ENCODE data around the gene CAMK2A. TPM values are rescaled to one million over a fixed set of nuclear protein-coding genes. Genes with fewer than 3 reads are reported as not detected.

CAMK2A gene
- total RNA-seq, 1 experiment from 2014 or later: 0.17 TPM

DNA sequence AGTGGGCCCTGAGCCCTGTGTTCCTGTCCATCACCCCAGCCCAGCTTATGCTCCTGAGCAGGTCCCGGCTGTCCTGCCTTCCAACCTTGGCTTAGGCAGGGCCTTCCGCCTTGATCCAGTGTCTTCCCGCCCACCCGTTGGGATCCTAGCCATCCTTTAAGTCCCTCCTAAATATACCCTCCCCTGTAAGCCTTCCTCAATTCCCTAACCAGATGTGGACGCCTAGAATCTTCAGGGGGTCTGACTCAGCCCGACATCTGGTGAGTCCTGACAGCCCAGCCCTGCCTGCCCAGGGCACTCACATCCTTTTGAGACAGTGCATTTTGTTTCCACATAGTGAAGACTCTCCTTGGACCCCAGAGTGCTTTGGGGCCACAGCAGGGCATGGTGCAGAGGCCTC, 76.0 kb downstream of the CAMK2A start:
- DNase-seq (ENCODE audit: low read depth): no peak

DNA sequence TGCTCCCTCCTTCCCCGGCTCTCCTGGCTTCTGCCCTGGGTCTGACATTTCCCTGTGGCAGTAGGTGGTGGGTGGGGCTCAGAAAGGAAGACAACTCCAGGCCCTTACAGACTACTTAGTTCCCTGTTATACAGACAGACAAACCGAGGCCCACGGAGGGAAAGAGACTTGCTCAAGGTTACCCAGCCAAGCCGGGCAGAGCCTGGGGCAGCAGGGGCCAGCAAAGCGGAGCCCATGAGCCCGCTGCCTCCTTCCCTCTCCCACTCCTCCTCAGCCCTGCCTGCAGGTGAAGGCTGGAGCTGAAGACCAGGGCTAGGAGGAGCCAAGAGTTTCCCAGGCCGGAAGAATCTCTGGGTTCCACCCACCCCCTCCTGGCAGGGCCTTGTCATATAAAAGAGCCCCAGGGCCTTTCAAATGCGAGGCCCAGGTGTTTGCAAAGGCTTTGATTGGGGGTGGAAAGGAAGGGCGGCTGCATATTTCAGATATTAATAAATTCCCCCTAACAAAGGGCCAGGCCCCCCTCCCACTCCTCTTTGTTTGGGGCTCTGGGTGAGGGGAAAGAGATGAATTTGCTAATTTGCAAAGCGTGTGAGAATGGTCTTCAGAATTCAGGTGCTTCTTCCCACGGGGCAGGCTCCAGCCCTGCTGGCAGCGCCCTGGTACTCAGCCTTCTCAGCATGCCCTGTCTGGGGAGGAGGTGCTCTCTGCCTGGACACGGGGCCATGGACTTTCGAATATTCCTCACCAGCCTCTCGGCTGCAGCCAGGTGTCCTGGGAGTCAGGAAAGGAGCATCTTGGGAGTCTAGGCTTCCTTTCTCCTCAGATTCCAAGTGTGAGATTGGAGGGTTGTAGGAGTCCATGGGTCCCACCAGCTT, 78.2 kb downstream of the CAMK2A start:
- no peak for DNase-seq (ENCODE audit: low read depth)

DNA sequence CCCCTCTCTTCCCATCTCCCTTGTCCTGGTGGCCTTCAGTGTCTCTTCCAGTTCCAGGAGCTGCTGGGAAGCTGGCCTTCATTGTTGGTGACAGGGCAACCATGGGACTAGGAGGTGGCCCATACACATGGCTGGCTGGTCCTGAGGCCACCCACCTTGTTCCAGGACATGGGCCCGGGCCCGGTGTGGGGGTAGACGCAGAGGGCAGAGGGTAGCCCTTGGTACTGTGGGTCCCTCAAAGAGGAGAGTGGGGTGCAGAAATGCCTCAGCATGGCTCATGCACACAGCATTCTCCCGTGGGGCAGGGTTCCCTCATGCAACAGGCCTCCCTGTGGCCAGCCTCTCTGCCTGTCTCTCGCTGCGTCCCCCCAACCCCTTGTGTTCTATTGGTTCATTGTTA, 78.9 kb downstream of the CAMK2A start:
- DNase-seq (ENCODE audit: low read depth): no peak

DNA sequence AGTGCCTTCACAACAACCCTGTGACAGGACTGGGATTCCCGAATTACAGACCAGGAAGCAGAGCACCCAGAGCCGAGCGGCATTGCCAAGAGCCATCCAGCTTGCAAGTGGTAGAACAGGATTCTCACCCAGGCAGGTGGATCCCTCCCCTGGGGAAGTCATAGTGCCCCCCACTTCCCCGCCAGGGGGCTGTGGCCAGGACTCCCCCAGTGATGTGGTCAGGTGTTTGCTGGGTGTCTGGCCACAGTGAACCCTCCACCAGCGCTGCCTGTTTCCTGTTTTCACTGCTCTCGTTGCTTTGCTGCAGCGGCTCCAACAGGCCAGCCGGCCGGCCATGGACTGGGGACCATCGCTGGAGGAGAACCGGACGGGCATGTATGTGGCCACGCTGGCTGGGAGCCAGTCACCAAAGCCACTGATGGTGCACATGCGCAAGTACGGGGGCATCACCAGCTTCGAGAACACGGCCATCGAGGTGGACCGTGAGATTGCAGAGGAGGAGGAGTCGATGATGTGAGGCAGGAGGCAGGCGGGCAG, 80.4 kb downstream of the CAMK2A start:
- peak; percentile 58 for DNase-seq (ENCODE audit: low read depth)

DNA sequence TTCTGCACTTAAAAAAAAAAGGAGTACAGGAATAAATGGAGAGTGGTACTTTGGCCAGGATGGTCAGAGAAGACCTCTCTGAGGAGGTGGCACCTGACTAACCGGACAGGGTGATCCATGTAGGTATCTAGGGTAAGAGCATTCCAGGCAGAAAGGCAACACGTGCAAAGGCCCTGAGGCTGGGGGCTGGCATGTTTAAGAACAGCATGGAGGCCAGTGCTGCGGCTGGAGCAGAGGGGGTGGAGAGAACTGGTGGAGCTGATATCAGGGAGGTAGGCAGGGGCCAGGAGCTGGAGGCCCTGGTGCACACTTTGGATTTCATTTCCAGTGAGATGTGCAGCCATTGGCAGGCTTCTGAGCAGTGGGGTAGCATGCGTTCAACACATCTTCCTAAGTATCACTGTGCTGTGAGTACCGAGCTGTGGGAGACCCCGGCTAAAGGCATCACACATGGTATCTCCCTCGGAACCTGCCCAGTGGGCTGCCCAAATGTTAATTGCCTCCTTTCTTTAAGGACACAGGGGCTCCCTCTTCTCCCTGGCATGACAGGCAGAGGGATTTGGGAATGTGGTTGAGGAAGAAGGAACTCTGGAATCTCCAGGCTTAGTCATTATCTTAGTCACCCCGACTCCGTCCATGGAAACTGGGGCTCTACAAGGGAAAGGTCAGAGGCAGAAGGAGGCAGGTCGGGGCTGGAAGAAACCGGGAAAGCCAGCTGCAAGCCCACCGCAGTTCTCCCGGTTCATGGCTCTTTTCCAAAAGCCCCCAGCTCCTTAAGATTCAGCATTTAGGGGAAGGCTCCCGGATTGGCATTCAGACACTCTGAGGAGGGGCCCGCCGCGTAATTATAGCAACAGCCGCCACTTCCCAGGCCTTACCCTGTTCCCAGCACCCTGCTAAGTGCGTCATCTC, 81.1 kb downstream of the CAMK2A start:
- peak; percentile 75 for DNase-seq (ENCODE audit: low read depth)

DNA sequence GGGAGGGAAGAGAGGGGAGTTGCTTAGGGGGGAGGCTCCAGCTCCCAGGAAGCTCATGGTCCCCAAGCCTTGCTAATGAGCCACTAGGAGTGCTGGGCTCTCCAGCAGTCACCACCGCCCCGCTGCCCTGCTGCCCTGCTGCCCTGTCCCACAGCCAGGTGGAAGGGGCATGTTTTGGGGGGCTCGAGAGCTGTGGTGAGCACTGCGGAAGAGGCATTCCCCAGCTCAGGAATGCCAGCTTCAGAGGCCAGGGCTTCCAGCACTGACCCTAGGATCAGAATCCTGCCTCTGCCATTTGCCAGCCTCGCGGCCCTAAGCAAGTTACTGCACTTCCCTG, 82.8 kb downstream of the CAMK2A start:
- no peak for DNase-seq (ENCODE audit: low read depth)

DNA sequence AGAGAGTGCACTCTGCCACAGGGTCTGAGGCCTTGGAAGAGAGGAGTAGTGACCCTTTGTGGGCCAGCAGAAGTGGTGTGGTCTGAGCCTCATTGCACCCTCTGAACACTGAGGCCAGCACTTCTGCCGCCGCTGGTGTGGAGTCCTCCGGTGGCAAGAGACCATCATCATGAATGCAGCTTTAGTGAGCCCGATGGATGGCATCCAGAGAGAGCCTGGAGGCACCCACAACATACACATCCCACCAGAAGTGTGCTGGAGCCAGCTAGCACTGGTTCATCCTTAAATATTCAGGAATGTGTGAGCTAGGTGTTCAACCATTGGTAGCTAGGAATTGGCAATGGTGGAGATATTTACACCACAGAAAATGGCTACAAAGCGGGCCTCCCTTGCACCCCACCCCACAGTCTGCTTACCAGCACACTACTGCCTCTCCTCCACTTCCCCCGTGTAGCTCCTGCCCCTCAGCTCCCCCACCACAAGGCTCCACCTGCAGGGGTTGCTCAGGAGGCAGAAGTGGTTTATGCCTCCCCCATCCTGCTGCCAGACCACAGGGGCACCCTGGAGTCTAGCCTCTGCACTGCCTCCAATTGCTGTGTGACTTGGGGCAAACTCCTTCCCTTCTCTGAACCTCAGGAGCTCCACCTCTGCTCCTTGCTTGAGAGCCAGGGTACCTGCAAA, 83.3 kb downstream of the CAMK2A start:
- DNase-seq (ENCODE audit: low read depth): peak; percentile 25

DNA sequence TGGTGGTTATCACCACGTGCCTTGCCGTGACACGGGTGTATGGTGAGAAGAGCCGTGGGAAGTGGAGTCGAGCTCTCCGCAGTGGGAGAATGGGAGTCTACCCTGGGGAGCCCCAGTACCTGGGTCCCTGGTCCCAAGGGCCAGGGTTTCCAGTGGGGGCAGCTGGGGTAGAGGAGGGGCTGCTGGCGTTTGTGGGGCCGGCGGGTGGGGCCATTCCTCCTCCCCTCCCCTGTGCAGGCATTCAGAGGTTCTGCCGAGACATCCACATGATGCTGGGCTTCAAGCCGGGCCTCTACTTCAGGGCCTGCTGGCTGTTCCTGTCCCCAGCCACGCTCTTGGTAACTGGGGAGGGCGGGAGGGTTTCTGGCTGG, 85.0 kb downstream of the CAMK2A start:
- DNase-seq (ENCODE audit: low read depth): no peak

DNA sequence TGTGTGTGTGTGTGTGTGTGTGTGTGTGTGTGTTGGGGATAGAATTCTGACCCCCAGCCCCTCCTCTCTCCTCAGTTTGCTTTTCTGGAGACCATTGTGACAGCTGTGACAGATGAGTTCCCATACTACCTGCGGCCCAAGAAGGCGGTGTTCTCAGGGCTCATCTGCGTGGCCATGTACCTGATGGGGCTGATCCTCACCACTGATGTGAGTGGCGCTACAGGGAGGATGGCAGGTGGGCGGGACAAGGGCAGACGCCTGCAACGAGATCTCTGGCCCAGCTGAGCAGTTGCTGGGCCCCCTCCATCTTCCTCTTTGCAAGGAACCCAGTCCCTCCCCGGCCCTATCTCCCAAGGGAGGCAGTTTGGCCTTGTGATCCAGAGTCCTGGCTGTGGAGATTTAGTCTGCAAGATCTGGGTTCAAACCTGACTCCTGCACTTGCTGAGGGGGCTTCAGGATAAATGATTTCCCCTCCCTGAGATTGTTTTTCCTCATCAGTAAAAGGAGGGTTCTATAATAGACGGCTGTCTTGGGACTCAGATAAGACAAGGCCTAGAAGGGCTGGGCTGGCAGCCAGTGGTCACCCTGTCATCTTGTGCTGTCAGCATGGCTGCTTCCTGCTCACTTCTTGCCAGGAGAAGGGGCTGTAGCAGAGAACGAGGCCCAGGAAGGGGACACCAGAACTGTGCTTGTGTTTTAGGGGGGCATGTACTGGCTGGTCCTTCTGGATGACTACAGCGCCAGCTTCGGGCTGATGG, 85.6 kb downstream of the CAMK2A start:
- no peak for DNase-seq (ENCODE audit: low read depth)

DNA sequence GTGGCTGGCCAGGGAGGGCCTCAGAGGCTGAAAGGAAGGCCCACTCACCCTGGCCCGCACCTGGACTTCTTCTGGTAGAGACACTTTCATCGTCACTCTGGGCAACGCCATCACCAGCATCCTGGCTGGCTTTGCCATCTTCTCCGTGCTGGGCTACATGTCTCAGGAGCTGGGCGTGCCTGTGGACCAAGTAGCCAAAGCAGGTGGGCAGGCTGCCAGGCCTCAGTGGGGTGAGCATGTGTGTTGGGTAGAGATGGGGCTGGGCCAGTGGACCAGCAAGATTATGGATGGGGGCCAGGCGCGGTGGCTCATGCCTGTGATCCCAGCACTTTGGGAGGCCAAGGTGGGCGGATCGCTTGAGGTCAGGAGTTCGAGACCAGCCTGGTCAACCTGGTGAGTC, 87.1 kb downstream of the CAMK2A start:
- DNase-seq (ENCODE audit: low read depth): no peak

DNA sequence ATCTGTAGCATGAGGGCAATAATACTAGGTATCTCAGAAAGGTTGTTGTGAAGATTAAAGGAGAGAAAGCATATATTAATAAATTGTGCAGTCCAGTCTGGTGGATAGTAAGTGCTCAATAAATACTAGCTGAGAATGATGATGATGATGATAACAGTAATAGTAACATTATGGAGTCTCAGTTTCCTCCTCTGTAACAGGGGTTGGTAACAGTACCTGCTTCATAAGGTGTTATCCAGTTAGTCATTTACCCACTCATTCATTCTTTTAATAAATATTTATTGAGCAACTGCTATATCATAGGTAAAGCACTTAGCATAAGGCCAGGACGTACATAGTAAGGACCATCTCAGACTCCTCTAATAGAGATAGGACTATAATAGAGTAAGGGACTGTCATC, 92.1 kb downstream of the CAMK2A start:
- DNase-seq (ENCODE audit: low read depth): no peak

DNA sequence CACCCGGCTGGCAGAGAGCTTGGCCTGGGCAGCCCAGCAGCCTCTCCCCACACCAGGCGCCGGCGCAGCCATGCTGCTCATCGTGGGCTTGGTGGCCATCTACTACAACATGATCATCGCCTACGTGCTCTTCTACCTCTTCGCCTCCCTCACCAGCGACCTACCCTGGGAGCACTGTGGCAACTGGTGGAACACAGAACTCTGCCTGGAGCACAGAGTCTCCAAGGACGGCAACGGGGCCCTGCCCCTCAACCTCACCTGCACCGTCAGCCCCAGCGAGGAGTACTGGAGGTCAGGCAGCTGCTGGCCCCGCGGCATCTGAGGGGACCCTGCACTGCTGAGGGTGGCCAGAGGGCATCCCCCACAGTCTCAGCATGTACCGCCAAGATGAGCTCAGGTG, 92.6 kb downstream of the CAMK2A start:
- DNase-seq (ENCODE audit: low read depth): no peak

DNA sequence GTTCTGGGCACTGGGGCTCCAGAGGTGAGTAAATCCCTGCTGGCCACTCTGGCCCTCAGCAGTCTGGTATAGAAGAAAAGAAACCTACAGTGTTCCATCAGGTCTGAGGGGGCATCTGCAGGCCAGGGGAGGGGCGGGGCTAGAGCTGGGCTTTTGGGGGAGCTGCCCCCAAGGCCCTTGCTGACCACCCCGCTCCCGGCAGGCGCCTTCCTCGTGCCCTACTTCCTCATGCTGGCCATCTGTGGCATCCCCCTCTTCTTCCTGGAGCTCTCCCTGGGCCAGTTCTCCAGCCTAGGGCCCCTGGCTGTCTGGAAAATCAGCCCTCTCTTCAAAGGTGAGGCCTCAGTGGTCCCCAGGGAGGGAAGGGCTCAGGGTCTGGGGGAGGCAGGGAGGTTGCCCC, 93.1 kb downstream of the CAMK2A start:
- no peak for DNase-seq (ENCODE audit: low read depth)

DNA sequence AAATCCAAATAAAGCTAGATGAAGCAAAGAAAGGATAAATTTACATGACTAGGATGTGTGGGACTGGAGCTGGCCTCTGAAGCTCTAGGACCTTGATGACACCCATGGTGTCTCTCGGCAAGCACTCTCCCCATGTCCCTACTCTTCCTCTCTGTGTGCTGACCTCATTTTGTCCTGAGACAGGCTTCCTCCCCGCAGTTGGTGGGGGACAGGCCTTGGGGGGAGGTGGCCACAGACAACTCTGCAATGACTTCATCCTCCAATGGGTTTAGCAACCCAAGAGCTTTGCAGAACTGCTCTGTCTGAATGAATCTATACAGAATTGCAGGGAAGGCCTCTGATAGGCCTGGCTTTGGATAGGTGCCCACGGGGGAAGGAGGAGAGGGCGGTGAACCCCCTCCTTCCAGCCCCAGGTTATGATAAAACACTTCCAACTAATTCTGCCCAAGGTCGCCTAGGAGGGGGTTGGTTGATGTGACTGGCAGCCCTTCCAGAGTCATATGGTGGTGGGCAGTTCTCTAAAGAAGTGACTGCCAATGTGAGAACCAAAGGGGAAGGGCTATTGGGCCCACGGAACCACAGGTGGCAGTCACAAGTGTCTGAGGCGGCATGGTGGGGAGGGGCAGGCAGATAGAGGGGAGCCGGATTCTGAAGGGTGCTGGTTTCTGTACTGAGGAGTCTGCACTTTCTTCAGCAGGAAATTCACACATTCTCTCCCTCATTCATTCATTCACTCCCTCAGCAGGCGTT, 93.7 kb downstream of the CAMK2A start:
- DNase-seq (ENCODE audit: low read depth): no peak

DNA sequence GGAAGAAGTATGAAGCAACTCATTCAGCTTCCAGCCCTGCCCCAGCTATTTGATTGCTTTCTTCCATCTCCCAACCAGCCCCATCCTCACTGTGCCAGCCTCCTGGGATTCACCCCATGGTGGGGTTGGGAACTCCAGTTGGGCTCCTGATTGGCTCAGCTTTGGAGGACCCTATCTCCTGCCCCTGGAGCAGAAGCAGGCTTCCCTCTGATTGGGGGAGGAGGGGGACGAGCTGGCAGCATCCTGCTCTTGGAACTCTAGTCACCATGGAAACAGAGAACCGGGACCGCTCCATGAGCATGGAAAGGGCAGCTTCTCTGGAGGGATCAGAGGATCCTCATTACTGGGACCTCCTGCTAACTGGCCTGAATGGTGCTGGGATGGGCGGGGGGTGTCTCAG, 97.1 kb downstream of the CAMK2A start:
- DNase-seq (ENCODE audit: low read depth): no peak

DNA sequence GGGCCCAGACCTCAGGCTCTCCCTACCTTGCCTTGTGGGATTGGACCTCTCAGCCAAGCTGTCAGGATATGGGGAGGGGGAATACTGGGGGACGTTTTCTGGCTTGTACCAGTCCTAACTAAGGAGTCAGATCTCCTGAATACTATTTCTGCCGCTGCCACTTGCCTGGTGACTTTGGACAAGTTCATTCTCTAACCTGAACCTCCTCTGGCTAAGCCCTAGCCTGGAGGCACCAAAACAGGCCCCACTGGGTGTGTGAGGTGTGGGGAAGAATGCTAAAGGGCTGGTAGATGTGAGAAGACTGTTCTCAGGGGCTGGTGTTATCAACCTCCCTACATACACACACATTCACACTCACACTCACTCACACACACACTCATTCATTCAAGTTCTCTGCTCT, 98.6 kb downstream of the CAMK2A start:
- DNase-seq (ENCODE audit: low read depth): no peak

DNA sequence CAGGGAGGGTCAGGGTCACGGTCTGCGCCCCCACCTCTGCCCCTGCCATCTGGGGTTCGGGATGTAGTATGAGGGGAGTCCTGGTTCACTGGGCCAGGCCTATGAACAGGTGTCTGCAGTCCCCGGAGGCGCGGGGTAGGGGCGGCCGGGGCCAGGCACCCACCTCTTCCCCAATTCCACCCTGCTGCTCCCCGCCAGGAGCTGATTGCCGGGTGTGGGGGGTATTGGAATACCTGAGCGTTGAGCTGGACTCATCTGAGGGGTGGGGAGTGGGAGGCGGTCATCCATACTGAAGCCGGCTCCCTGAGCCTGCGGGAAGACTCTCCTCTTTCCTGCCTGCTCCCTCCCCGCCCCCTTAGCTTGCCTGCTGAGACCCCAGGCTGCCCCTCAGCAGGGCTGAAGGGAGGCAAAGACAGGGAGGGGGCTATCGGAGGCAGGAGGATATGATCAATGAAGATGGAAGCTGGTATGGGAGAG, 99.0 kb downstream of the CAMK2A start:
- DNase-seq (ENCODE audit: low read depth): no peak

DNA sequence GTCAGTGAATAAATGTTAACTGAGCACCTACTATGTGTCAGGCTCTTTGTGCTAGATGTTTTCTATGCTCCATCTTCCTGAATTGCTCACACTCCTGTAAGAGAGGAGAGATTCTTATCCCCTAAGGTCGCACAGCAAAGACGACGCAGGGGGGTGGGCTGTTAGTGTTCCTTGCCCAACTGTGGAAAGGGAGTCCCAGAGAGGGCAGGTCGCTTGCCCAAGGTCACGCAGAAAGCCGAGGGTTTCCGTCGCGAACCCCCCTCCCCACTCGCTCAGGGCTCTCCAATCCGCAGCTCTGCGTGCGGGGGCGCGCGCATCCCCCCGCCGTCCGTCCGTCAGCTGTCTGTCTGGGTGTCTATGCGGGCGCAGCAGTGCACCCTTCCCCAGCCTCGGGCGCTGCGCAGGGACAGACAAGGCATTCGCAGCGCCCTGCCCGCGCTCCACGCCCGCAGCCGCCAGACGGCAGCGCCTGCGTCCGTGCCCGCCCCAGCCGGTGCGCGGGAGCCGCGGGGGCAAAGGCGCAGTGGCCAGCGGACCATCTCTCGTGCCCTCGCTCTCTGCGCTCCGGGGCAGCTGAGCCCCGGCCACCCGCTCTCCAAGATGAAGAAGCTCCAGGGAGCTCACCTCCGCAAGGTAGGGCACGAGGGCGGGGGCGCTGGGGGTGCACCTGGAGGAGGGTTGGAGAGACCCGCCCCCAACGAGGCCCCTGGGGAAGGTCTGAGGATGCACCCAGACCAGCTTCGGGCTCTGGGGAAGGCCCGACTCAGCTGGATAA, 99.7 kb downstream of the CAMK2A start, which contains the start of gene SLC6A7:
Gene SLC6A7 (plus strand): TSS at position 335 of the 775 bp plus-strand sequence. CDS start 266 bp downstream, at position 601.
- DNase-seq (ENCODE audit: low read depth): no peak

DNA sequence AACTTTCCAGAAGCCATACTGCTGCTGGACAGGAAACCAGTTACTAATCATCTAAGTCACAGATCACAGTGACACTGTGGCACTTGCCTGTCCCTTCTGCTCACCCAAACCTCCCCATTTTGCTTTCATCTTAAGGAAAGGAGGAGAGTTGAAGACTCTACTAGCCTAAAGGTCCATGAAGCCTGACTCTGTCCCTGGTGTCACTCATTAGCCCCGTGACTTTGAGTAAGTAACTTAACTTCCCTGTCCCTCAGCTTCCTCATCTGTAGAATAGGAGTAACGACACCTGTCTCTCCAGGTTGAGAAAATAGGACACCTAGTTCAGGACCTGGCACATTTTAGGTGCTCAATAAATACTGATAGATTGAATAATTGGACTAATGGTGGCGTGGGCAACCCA, 100.2 kb downstream of the CAMK2A start:
- no peak for DNase-seq (ENCODE audit: low read depth)

Data from M059J (cell line).